Smooth muscle cell (in vitro differentiated cells): Measurements from ENCODE around the gene CRYL1. TPM values are rescaled to one million over a fixed set of nuclear protein-coding genes. Genes with fewer than 3 reads are reported as not detected.

Experiments used
- DNase-seq: peaks from one replicate; lab custom pipeline; 2025; ENCODE audit not compliant: unreplicated experiment; lab: John Stamatoyannopoulos, UW
- H2AFZ ChIP-seq: fragments of 200-600 bp; sonication (generic); 2 replicates; pipeline ENCODE4 v1.6.0; 2016; ENCODE audit warnings: antibody characterized with exemption, low read depth, mild to moderate bottlenecking
- H3F3A ChIP-seq: fragments of 200-600 bp; sonication (generic); 2 replicates; pipeline ENCODE4 v1.6.0; 2017; ENCODE audit warnings: antibody characterized with exemption, low read depth
- H3K27ac ChIP-seq: fragments of 200-600 bp; sonication (generic); 2 replicates; pipeline ENCODE4 v1.5.1; 2016; ENCODE audit warnings: low read depth, mild to moderate bottlenecking
- H3K27me3 ChIP-seq: fragments of 200-600 bp; sonication (generic); 2 replicates; pipeline ENCODE4 v1.6.1; 2016; ENCODE audit warnings: low read depth, mild to moderate bottlenecking
- H3K36me3 ChIP-seq: fragments of 200-600 bp; sonication (generic); 2 replicates; pipeline ENCODE4 v1.5.1; 2016; ENCODE audit warnings: low read depth
- H3K4me1 ChIP-seq: fragments of 200-600 bp; sonication (generic); 2 replicates; pipeline ENCODE4 v1.5.1; 2016; ENCODE audit warnings: low read depth
- H3K4me2 ChIP-seq: fragments of 200-600 bp; sonication (generic); 2 replicates; pipeline ENCODE4 v1.6.0; 2016; ENCODE audit warnings: mild to moderate bottlenecking
- H3K4me3 ChIP-seq: fragments of 200-600 bp; sonication (generic); 2 replicates; pipeline ENCODE4 v1.5.1; 2016; ENCODE audit warnings: mild to moderate bottlenecking
- H3K79me2 ChIP-seq: fragments of 200-600 bp; sonication (generic); 2 replicates; pipeline ENCODE4 v1.6.0; 2016; ENCODE audit warnings: low read depth, mild to moderate bottlenecking
- H3K9ac ChIP-seq: fragments of 200-600 bp; sonication (generic); 2 replicates; pipeline ENCODE4 v1.6.0; 2016; ENCODE audit warnings: low read depth
- H3K9me3 ChIP-seq: fragments of 200-600 bp; sonication (generic); replicated peaks from 2 replicates; pipeline ENCODE4 v1.5.1; 2016; ENCODE audit warnings: low read depth
- H4K20me1 ChIP-seq: fragments of 200-600 bp; sonication (generic); 2 replicates; pipeline ENCODE4 v1.6.0; 2016; ENCODE audit warnings: low read depth
- WGBS: methylation state at CpG from one replicate; pipeline ENCODE4 v1.1.7; 2016; ENCODE audit warnings: low lambda C conversion rate; 5-methylcytosine and 5-hydroxymethylcytosine counted together
- polyA plus RNA-seq: library from polyadenylated mRNA; unstranded; fragments of >200 nt; fragmentation: Nextera tagmentation; extraction: Ambion mirVana; gene quantifications from 2 replicates; pipeline ENCODE4 v1.2.1, GENCODE V29; 2016
- total RNA-seq: library from RNA; depleted of rRNA; stranded (reverse); fragments of >200 nt; gene quantifications from 2 replicates; pipeline ENCODE4 v1.2.3, GENCODE V29; 2014
- TF ChIP-seq, protein P1 (sequence below): fragments of 200-600 bp; sonication (generic); IDR thresholded peaks from 2 replicates; pipeline ENCODE4 v1.5.1; 2017; ENCODE audit warnings: borderline replicate concordance, mild to moderate bottlenecking, antibody characterized with exemption; ENCODE audit not compliant: insufficient read depth, poor library complexity, severe bottlenecking

Gene CRYL1
- total and polyA plus RNA-seq, 2 experiments from 2014 or later, result 6.5 to 12.4 TPM

DNA sequence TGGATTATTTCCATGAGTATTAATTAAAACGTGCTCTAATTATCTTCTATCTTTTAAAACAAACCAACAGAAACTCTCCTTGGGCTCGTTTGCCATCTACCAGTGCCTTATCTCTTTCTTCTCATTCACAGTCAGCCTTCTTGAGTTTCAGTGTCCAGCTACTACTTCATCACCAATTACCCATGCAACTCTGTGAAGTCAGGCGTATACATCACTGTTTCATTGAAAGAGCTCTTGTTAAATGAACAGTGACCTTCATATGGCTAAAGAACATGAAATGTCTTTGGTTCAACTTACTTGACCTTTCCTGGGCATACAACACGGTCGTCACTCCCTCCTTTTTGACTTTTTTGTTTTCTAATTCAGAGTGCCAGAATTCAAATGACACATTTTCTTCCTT is 36.1 kb upstream of the CRYL1 start:
- Histone ChIP-seq H3K36me3 (no peaks in the 10 kb centered on the region), H4K20me1 (no peaks in the 10 kb centered on the region), H3K27me3 (no peaks in the 10 kb centered on the region), H3K4me1 (no peaks in the 10 kb centered on the region), H3F3A (peaks cover 3% of the 10 kb centered on the region), H3K9ac (no peak overlapping the region), H3K27ac (no peak overlapping the region), H3K4me3 (no peak overlapping the region), H2AFZ (no peak overlapping the region), H3K79me2 (no peaks in the 10 kb centered on the region), H3K9me3 (no peaks in the 10 kb centered on the region), H3K4me2 (no peak overlapping the region)
- 80% methylated on average over 5 of the region's 5 CpGs for WGBS
- TF ChIP-seq, protein P1, sequence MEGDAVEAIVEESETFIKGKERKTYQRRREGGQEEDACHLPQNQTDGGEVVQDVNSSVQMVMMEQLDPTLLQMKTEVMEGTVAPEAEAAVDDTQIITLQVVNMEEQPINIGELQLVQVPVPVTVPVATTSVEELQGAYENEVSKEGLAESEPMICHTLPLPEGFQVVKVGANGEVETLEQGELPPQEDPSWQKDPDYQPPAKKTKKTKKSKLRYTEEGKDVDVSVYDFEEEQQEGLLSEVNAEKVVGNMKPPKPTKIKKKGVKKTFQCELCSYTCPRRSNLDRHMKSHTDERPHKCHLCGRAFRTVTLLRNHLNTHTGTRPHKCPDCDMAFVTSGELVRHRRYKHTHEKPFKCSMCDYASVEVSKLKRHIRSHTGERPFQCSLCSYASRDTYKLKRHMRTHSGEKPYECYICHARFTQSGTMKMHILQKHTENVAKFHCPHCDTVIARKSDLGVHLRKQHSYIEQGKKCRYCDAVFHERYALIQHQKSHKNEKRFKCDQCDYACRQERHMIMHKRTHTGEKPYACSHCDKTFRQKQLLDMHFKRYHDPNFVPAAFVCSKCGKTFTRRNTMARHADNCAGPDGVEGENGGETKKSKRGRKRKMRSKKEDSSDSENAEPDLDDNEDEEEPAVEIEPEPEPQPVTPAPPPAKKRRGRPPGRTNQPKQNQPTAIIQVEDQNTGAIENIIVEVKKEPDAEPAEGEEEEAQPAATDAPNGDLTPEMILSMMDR, result no peak
- DNase-seq, result no peak

GRCh38 chr13:20559659-20560356 is 34.2 kb upstream of the CRYL1 start:
- Histone ChIP-seq H3K4me1 (no peaks in the 10 kb centered on the region), H3K9me3 (no peaks in the 10 kb centered on the region), H3K79me2 (no peaks in the 10 kb centered on the region), H2AFZ (no peak overlapping the region), H3K4me2 (no peak overlapping the region), H3K27me3 (no peaks in the 10 kb centered on the region), H3K4me3 (no peak overlapping the region), H3F3A (no peaks in the 10 kb centered on the region), H3K27ac (no peak overlapping the region), H3K9ac (no peak overlapping the region), H4K20me1 (no peaks in the 10 kb centered on the region), H3K36me3 (no peaks in the 10 kb centered on the region)
- 87% methylated on average over 6 of the region's 6 CpGs for WGBS
- DNase-seq, result no peak
- TF ChIP-seq, protein P1, result no peak

DNA sequence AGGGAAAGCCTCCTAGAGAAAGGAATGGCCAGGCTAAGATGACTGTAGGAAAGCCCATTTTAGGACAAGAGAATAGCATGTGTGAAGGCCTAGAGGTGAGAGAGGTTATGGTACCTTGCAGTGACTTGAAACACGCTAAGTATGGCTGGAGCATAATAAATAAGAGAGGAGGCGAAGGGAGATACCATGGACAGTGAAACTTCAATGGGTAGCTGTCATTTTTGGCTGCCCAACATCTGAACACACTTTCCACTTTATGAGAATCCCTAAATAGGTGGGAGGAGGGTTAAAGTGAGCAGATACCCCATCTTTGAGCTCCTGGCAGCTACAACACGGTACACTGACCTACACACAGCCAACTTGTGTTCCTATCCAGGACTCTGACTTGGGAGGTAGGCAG is 33.3 kb upstream of the CRYL1 start:
- Histone ChIP-seq H3K4me1 (no peaks in the 10 kb centered on the region), H3K27me3 (no peaks in the 10 kb centered on the region), H3K36me3 (no peaks in the 10 kb centered on the region), H3K9ac (no peak overlapping the region), H3K9me3 (no peaks in the 10 kb centered on the region), H2AFZ (no peak overlapping the region), H3K4me2 (no peak overlapping the region), H3K27ac (no peak overlapping the region), H4K20me1 (no peaks in the 10 kb centered on the region), H3K79me2 (no peaks in the 10 kb centered on the region), H3K4me3 (no peak overlapping the region), H3F3A (no peaks in the 10 kb centered on the region)
- DNase-seq, result no peak
- WGBS, result 72% methylated on average over 3 of the region's 3 CpGs
- TF ChIP-seq, protein P1, result no peak

DNA sequence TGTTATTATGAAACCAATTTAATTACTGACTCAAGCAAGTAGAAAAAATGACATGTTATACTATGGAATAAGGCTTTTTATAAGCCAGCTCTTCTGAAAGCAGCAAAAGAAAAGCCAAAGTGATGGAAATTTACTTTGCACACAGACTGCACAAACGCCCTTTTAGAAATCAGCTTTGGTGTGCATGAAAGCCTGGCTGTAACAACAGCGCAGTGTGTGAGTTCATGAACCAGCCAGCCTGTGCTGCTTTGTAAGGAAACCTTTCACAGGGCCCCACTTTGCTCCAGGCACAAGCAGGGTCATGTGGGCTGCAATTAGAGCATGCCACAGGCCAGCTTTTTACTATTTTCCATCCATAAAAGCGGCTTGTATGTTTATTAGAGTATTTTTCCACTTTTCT is 27.7 kb upstream of the CRYL1 start:
- Histone ChIP-seq H4K20me1 (no peaks in the 10 kb centered on the region), H3K36me3 (no peaks in the 10 kb centered on the region), H3K4me1 (no peaks in the 10 kb centered on the region), H2AFZ (peak overlapping the region; percentile 82), H3K27me3 (no peaks in the 10 kb centered on the region), H3K4me2 (peak overlapping the region; percentile 56), H3F3A (no peaks in the 10 kb centered on the region), H3K27ac (no peak overlapping the region), H3K4me3 (no peak overlapping the region), H3K9me3 (no peaks in the 10 kb centered on the region), H3K79me2 (no peaks in the 10 kb centered on the region), H3K9ac (no peak overlapping the region)
- 29% methylated on average over 3 of the region's 3 CpGs for WGBS
- TF ChIP-seq, protein P1, result no peak
- no peak for DNase-seq
